K562 (cell line): Measurements from ENCODE around the gene ESPL1. TPM values are rescaled to one million over a fixed set of nuclear protein-coding genes. Genes with fewer than 3 reads are reported as not detected.

Source experiments
- ARID4B ChIP-seq: sonication (generic); formaldehyde crosslinking; IDR thresholded peaks from 2 replicates; pipeline ENCODE4 v1.8.0; 2022; ENCODE audit warnings: mild to moderate bottlenecking, missing genetic modification reagents
- BRF1 ChIP-seq: IDR thresholded peaks from 3 replicates; pipeline ENCODE4 v1.6.1; 2011; ENCODE audit warnings: borderline replicate concordance, mild to moderate bottlenecking; ENCODE audit not compliant: insufficient read length; ENCODE audit errors: extremely low read depth
- CBX5 ChIP-seq: IDR thresholded peaks from 2 replicates; pipeline ENCODE4 v1.6.1; 2014; ENCODE audit warnings: low read depth, borderline replicate concordance
- CCNT2 ChIP-seq: IDR thresholded peaks from 2 replicates; pipeline ENCODE4 v1.6.1; 2011; ENCODE audit warnings: borderline replicate concordance, low read depth, mild to moderate bottlenecking, moderate library complexity, mixed read lengths, low read length; ENCODE audit not compliant: insufficient read length; ENCODE audit errors: extremely low read depth
- CXXC5 ChIP-seq: fragments of 250-450 bp; sonication (Bioruptor Pico); IDR thresholded peaks from 2 replicates; pipeline ENCODE4 v1.8.0; 2022; ENCODE audit warnings: inconsistent platforms, mild to moderate bottlenecking, moderate library complexity
- HDGF ChIP-seq: fragments of 450-650 bp; IDR thresholded peaks from 2 replicates; pipeline ENCODE4 v1.6.1; 2016
- NFRKB ChIP-seq: fragments of 450-650 bp; IDR thresholded peaks from 2 replicates; pipeline ENCODE4 v1.6.1; 2016; ENCODE audit warnings: low read depth
- NKRF ChIP-seq: fragments of 450-650 bp; IDR thresholded peaks from 2 replicates; pipeline ENCODE4 v1.6.1; 2016; ENCODE audit warnings: borderline replicate concordance
- SMAD1 ChIP-seq: fragments of 150-350 bp; IDR thresholded peaks from 2 replicates; pipeline ENCODE4 v1.6.1; 2014; ENCODE audit warnings: low read length, low read depth; ENCODE audit not compliant: partially characterized antibody
- TAL1 ChIP-seq: fragments of 450-650 bp; IDR thresholded peaks from 2 replicates; pipeline ENCODE4 v1.6.1; 2016; ENCODE audit warnings: mild to moderate bottlenecking
- TEAD1 ChIP-seq, 2 experiments: fragments of 450-650 bp in 1 of 2; sonication (generic) in 1 of 2; formaldehyde crosslinking; IDR thresholded peaks; 2 replicates each; pipeline versions ENCODE4 v1.4.0 to v1.8.0; 2020 to 2022; ENCODE audit warnings: mild to moderate bottlenecking in 2 of 2, missing genetic modification reagents in 1 of 2
- YY1 ChIP-seq, 3 experiments: IDR thresholded peaks; 2 replicates each; pipeline ENCODE4 v1.6.1; 2011; ENCODE audit warnings: low read length in 2 of 3, mild to moderate bottlenecking in 2 of 3, moderate library complexity in 2 of 3, borderline replicate concordance in 1 of 3, control low read depth in 1 of 3, low read depth in 1 of 3; ENCODE audit not compliant: insufficient read depth in 3 of 3, insufficient replicate concordance in 2 of 3, control insufficient read depth in 1 of 3, insufficient read length in 1 of 3; ENCODE audit errors: extremely low read depth in 1 of 3
- ZNF197 ChIP-seq: fragments of 200-800 bp; sonication (Bioruptor generic); IDR thresholded peaks from 2 replicates; pipeline ENCODE4 v1.6.1; 2016; ENCODE audit warnings: low read depth, missing genetic modification characterization, missing compliant biosample characterization
- ZNF431 ChIP-seq: sonication (generic); formaldehyde crosslinking; IDR thresholded peaks from 2 replicates; pipeline ENCODE4 v1.8.0; 2022; ENCODE audit warnings: mild to moderate bottlenecking, missing genetic modification reagents
- polyA plus RNA-seq, 8 experiments: library from polyadenylated mRNA; depleted of rRNA in 4 of 8; stranded (reverse) in 5 of 8; unstranded in 3 of 8; fragments of >200 nt; fragmentation: Nextera tagmentation in 2 of 8; fragmentation: Illumina TruSeq in 1 of 8; extraction: Ambion mirVana in 2 of 8; extraction: Trizol in 1 of 8; gene quantifications; 2 replicates each; pipeline versions ENCODE4 v1.2.1 to v1.2.3, GENCODE V29; 2011 to 2014; ENCODE audit warnings: inconsistent platforms in 1 of 8, missing spikeins in 1 of 8
- total RNA-seq, 7 experiments: library from RNA; depleted of rRNA in 6 of 7; stranded (reverse); fragments of >200 nt in 6 of 7; fragmentation: Illumina TruSeq in 2 of 7; extraction: Trizol in 2 of 7; gene quantifications; 2 replicates each; pipeline versions ENCODE4 v1.2.1 to v1.2.3, GENCODE V29; 2011 to 2021; ENCODE audit warnings: low replicate concordance in 1 of 7
- TF ChIP-seq, protein P1 (sequence below): fragments of 450-650 bp; IDR thresholded peaks from 2 replicates; pipeline ENCODE4 v1.6.1; 2016; ENCODE audit warnings: low read depth, mild to moderate bottlenecking, moderate library complexity
- TF ChIP-seq, protein P2 (sequence below): fragments of 450-650 bp; conservative IDR thresholded peaks from 2 replicates; pipeline ENCODE4 v1.6.1; 2016; ENCODE audit warnings: missing genetic modification characterization, low read depth, mild to moderate bottlenecking, control low read depth, missing compliant biosample characterization

Gene ESPL1
- total and polyA plus RNA-seq, 9 of the 15 experiments (the other 6 are each of a cell fraction or from before 2014, with no cell fraction given) = 1.2 to 55.0 (median 18.7) TPM

DNA sequence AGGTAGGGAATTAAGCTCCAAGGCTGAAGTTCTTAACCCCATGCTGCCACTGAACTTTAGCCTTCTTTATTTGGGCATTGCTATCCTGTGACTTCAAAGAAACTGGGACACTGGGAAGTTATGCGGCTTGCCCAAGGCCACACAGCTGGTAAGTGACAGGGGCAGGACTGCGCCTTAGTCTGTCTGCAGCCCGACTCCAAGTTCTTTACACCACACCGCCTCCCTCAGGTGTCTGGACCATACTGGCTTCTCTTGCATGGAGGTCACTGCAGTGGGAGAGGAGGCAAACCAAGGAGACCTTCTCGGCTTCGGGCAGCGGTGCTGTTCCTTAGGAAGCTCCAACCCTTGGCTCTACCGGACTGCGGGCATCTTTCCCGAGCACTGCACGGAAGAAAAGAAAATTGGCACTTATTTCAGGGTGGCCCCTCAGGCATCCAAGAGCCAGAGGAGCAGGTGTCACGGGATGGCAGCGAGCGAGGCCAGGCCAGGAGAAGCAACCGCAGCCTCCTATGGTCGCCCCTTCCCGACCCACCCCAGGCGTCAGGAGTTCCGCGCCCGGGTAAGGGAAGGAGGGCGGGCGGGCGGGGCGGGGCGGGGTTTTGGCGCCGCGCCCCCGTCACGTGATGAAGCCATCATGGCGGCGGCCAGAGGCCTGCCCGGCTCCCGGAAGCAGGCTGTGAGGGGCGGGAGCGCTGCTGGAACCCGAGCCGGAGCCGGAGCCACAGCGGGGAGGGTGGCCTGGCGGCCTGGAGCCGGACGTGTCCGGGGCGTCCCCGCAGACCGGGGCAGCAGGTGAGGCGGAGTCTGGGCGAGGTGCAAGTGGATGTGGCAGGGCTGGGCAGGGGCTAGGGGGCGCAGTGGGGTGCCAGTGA, 16.4 kb upstream of the ESPL1 start (continued):
- peak; percentile 92 for TF ChIP-seq NKRF
- peak; percentile 73 to 97 (median 94) for TF ChIP-seq YY1 (IDR thresholded peaks at IDR 0.05; ENCODE audit: borderline replicate concordance in 1 of 3, control insufficient read depth in 1 of 3, extremely low read depth in 1 of 3, insufficient read depth in 3 of 3, insufficient read length in 1 of 3, insufficient replicate concordance in 2 of 3, low read depth in 1 of 3, low read length in 2 of 3)
- TF ChIP-seq TAL1 = no peak
- no peak for TF ChIP-seq CBX5
- peak; percentile 57 for TF ChIP-seq CCNT2
- TF ChIP-seq SMAD1 = no peak
- TF ChIP-seq HDGF = no peak
- TF ChIP-seq BRF1 = no peak
- TF ChIP-seq ZNF197 (CRISPR knock-in tag) = 0 out of 2 replicates have a peak, but pooled peaks have one; percentile 52
- TF ChIP-seq NFRKB = peak; percentile 64; the same call in 1 of the 2 replicates
- peak; percentile 72; the same call in 1 of the 2 replicates for TF ChIP-seq ARID4B (CRISPR knock-in tag)
- TF ChIP-seq ZNF431 (CRISPR knock-in tag) = no peak
- TF ChIP-seq, protein P1, sequence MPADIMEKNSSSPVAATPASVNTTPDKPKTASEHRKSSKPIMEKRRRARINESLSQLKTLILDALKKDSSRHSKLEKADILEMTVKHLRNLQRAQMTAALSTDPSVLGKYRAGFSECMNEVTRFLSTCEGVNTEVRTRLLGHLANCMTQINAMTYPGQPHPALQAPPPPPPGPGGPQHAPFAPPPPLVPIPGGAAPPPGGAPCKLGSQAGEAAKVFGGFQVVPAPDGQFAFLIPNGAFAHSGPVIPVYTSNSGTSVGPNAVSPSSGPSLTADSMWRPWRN = no peak
- TF ChIP-seq, protein P2, sequence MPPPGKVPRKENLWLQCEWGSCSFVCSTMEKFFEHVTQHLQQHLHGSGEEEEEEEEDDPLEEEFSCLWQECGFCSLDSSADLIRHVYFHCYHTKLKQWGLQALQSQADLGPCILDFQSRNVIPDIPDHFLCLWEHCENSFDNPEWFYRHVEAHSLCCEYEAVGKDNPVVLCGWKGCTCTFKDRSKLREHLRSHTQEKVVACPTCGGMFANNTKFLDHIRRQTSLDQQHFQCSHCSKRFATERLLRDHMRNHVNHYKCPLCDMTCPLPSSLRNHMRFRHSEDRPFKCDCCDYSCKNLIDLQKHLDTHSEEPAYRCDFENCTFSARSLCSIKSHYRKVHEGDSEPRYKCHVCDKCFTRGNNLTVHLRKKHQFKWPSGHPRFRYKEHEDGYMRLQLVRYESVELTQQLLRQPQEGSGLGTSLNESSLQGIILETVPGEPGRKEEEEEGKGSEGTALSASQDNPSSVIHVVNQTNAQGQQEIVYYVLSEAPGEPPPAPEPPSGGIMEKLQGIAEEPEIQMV = no peak
- peak; percentile 75 for TF ChIP-seq CXXC5 (CRISPR knock-in tag)
- TF ChIP-seq TEAD1 (CRISPR knock-in tag; IDR thresholded peaks at IDR 0.05) = 0 out of 4 replicates have a peak, but pooled peaks have one; percentile 4 to 61
